GM21786 (cell line): ENCODE results near the gene STUB1.
"Not testable (repeated sequence)": the region's sequence is repeated elsewhere in the genome, so short reads cannot be mapped to it uniquely, and the experiment has no call there.

ENCODE experiments used
- ATAC-seq: cut with Tn5 transposase; IDR thresholded peaks from one replicate; pipeline ENCODE4 v1.9.1; 2021; ENCODE audit not compliant: unreplicated experiment

STUB1 gene

GRCh38 chr16:678209-678857 is 1.9 kb upstream of the STUB1 start:
- ATAC-seq: no peak

DNA sequence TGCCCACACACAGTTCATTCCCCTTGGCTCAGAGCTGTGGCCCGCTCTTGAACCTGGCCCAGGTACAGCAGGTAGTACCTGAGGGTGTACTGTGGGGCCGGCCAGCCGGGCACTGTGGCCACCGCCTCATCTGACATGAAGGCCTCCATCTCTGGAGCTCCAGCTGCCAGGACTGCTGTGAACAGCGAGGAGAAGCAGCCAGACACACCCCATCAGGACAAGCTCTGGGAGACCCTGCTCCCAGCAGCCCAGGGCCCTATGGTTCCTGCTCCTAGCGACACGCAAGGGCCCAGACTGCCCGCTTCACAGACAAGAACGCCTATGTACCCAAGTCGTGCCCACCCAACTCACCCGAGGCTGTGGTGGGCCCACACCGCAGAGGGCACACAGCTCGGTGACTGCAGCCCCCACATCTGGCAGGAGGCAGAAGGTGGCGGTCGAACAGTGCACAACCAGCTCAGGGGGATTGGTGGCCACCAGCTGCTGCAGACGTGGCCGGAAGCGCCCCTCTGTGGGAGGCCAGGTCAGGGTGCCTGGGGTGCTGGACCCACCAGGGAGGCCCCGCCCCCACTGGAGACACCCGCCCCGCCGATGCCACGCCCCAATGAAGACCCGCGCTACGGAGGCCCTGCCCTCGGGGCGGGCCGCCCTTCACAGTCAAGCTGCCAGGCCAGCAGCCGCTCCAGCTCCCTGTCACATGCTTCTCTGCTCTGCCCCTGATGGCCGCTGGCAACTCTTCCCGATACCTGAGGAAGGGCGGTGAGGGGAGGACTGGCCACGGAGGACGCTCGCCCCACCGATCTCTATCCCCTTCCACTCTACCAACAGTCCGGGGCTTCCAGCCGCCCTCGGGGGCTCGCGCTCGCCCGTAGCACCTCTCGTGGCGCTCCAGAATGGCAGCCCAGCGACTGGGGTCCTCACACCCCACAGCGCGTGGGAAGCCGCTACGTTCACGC is 1.1 kb upstream of the STUB1 start:
- no peak for ATAC-seq

DNA sequence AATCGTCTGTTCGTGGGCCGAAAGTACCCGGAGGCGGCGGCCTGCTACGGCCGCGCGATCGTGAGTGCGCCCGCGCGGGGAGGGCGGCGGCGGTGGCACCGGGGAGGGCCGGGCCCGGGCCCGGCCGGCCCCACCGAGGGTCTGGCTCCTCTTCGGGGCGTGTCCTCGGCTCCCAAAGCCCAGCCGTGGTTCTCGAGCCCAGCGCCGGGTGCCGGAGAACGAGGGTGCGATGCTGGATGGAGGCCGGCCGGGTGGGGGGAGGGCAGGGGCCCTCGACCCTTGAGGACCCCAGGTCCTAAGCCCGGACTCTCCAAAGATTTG is 375 bp downstream of the STUB1 start:
- peak; percentile 4 for ATAC-seq

DNA sequence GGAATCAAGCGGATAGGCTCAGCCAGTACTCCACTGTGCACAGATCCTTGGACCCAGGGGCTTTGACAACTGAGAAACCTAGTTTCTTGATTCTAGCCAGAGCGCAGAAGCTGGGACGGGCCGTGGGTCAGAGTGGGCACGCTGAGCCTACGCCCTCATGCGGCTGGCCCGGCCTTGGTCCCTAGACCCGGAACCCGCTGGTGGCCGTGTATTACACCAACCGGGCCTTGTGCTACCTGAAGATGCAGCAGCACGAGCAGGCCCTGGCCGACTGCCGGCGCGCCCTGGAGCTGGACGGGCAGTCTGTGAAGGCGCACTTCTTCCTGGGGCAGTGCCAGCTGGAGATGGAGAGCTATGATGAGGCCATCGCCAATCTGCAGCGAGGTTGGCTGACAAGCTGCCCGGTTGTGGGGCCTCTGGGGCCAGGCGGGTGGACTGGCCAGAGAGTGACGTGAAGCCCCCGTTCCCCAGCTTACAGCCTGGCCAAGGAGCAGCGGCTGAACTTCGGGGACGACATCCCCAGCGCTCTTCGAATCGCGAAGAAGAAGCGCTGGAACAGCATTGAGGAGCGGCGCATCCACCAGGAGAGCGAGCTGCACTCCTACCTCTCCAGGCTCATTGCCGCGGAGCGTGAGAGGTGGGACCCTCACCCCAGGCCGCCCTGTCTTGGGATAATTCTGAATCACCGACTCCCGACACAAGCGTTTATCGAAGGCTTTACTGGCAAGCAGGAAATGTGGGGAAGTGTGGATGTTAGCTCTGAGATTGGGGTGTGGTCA is 946 bp downstream of the STUB1 start:
- ATAC-seq: no peak

DNA sequence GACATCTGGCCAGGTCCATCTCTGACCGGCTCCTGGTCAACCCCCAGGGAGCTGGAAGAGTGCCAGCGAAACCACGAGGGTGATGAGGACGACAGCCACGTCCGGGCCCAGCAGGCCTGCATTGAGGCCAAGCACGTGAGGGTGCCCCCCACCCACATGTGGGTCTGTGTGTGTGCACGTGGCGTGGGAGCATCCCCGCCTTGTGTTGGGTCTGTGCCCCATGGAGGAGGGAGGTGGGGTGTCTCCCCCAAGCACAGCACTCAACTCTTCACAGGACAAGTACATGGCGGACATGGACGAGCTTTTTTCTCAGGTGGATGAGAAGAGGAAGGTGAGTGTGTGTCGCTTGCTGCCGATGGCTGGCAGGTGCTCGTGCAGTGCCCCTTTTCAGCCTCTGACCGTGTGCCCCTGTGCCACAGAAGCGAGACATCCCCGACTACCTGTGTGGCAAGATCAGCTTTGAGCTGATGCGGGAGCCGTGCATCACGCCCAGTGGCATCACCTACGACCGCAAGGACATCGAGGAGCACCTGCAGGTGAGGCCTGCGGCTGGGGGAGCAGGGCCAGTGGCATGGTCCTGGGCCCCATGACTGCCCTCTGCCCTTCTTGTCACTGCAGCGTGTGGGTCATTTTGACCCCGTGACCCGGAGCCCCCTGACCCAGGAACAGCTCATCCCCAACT is 1.7 kb downstream of the STUB1 start:
- ATAC-seq: no peak

DNA sequence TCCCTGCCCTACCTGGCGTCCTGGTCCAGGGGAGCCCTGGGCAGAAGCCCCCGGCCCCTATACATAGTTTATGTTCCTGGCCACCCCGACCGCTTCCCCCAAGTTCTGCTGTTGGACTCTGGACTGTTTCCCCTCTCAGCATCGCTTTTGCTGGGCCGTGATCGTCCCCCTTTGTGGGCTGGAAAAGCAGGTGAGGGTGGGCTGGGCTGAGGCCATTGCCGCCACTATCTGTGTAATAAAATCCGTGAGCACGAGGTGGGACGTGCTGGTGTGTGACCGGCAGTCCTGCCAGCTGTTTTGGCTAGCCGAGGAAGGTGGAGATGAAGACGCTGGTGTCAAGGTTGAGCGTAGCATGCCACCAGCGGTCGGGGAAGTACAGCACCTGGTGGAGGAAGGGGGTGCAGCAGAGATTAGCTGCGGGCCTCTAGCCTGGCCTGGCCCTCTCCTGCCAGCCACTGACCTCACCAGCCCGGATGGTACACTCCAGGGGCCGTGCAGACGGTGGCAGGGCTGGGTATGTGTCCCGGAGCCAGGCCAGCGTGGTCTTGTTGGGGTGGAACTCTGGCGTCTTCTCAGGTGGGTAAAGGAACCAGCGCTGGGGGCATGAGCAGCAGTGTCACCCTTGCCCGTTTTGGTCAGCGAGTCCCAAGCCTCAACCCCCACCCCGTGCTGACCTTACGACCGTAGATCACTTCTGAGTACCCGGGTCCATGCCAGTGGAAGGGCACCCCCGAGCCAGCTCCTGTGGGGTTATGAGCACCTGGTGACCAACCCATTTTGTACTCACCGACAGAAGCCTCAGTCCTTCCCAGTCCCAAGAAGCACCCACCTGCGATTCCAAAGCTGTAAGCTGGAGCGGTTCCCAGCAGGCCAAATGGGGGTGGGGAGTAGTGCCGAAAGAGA is 2.5 kb downstream of the STUB1 start:
- ATAC-seq: no peak

GRCh38 chr16:683396-684070 is 3.3 kb downstream of the STUB1 start:
- ATAC-seq: no peak

DNA sequence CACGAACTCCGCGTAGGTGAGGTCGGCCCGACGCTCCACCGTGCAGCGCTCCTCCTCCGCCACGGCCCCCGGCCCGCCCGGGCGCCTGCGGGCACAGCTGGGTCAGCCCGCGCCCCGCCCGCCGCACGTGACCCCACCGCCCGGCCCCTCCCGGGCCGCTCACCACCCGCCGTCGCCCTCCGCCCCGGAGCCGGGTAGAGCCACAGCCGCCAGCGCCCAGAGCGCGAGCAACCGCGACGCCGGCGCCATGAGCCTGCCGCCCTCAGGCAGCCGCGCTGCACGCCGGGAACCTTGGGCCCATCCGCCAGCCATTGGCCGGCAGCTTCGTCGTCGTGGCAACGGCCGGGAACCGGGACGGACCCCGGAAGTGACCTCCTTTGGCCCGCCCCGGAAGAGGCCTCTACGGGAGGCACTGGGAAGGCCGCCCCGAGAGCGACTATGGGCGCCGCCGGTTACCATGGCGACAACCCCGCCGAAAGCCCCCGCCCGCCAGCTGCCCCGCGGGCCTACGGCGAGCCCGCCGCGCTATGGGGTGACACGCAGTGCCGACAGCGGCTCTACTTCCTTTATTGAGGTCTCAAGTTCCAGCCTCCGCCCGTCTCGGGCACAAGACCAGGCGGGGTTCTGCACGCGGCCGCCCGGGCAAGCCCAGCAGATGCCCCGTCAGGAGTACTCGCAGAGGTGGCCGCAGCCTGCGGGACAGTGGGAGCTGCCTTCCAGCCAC is 4.0 kb downstream of the STUB1 start, which contains the start of gene JMJD8:
JMJD8 (minus strand) TSS at position 264 of the 724 bp plus-strand sequence; CDS start at position 249, 15 bp downstream.
- peak; percentile 59 for ATAC-seq

- ATAC-seq: no peak
Observed at GRCh38 chr16:684961-685696, 4.9 kb downstream of the STUB1 start.

GRCh38 chr16:685967-686366 is 5.8 kb downstream of the STUB1 start:
- no peak for ATAC-seq

DNA sequence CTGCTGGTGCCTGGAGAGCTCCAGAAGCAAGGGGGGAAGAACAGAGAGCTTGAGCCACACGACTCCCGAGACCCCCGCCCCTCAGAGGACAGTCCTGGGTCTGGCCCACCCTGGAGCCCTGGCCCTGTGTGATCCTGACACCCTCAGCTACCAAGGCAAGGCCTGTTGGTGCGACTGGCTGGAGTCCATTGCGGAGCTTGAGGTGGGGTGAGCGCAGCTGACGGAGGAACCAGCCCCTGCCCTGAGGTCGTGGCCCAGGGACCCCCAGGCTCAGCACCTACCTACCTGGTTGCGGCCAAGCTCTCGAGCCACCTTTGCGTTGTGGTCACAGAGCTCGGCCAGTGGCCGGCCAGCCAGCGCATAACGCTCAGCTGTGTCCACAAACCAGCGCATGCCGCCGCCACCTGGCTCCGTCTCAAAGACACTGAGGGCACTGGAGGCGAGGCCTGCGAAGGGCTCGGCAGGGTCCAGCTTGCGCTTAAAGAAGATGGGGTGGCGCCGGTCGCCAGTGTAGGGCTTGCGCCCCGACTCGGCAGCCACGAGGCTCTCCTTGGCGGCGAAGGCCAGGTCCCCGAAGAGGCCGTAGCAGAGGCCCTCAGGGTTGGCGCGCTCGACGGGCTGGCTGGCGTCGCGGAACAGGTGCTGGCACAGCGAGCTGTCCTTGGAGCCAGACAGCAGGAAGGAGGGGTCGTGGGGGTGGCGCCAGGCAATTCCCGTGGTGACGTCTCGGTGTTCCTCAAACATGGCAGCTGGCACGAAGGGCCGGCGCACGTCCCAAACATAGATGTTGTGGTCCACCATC is 6.5 kb downstream of the STUB1 start:
- no peak for ATAC-seq

DNA sequence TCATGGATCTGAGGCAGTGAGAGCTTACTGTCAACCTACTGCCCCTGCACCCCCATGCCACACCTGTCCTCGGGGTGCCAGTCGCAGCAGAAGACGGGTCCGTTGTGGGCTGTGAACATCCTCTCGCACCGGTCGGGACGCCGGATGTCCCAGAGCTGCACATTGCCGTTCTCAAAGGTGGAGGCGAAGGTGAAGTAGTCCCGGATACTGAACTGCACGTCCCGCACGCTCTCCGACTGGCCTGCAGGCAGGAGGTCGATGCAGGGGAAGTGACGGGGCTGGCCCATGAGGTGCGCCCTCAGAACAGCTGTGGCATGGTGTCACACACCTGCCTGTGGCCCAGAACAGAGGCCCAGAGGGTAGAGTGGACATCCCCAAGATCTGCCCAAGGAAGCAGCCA is 7.3 kb downstream of the STUB1 start:
- ATAC-seq: no peak

DNA sequence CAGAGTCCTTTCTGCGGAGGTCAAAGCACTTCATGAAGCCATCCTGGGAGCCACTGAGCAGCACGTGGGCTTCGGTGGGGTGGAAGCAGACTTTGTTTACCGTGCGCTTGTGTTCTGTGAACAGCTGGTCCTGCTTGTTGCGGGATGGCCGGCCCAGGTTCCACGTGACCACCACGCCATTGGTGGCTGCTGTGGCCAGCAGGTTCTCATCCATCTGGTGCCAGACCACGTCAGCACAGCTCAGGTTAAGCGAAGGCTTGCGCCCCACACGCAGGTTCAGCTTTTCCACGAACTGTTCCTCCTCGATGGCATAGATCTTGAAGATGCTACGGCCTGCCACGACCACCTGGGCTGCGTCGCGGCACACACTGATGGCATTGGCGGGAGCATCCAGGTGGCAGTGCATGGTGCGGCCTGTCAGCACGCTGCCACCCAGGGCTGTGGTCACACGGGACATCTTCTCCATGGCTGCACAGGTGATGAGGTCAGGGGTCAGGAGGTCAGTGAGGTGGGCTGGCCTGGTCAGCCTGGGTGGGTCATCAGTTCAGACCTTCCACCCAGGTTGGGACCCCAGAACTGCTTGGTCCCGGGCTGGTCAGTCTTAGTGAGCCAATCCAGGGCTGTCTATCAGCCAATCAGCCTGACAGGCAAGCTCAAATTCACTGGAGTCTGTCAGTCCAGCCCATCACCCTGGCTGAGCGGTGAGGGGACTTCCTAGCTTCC is 9.1 kb downstream of the STUB1 start:
- ATAC-seq: no peak

DNA sequence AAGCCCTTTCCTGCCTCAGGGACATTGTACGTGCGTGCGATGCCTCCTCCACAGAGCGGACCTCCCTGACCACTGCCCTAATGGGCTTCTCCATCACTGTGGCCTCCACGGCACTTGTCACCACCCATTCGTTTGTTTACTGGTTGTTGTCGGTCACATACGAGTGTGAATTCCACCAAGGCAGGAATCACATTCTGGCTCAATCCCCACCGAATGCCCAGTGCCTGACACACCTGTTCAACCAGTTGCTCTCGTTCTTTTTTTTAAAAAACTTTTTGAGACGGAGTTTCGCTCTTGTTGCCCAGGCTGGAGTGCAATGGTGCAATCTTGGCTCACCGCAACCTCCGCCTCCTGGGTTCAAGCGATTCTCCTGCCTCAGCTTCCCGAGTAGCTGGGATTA is 11.0 kb downstream of the STUB1 start:
- not testable (repeated sequence) for ATAC-seq

GRCh38 chr16:692356-693108 is 12.3 kb downstream of the STUB1 start:
- no peak for ATAC-seq

DNA sequence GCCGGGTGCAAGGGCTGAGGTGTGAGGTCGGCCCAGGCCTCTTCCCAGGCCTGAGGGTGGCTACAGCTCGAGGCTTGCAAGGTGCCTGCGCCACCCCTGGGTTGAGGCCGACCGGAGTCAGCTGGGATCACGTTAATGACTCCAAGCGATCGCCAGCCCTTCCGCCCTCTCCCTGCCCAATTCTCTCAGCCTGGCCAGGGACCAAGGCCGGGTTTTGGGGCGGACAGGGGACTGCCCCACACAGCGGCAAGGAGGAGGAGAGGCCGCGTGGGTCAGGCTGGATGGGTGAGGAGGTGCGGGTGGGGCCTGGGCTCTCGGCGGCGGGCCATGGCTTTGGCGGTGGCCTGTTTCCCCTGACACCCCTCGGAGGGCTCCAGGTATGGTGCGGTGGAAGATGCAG is 13.2 kb downstream of the STUB1 start:
- ATAC-seq: no peak
